LNCaP clone FGC (cell line): ENCODE data around the gene CNTD1.

Source experiments
- DNase-seq: peaks from one replicate; pipeline ENCODE4 v3.0.0-alpha.2; 2011; ENCODE audit warnings: low read depth
- H3K4me3 ChIP-seq: 2 replicates; pipeline ENCODE4 v1.5.1; 2011; ENCODE audit warnings: mild to moderate bottlenecking, low read depth, low read length, control low read depth
- CTCF ChIP-seq: IDR thresholded peaks from 2 replicates; pipeline ENCODE4 v1.5.1; 2012; ENCODE audit warnings: mild to moderate bottlenecking; ENCODE audit not compliant: control insufficient read depth, insufficient read depth; ENCODE audit errors: extremely low read depth

CNTD1 gene

GRCh38 chr17:42841975-42842685 is 43.5 kb downstream of the CNTD1 start:
- DNase-seq, result no peak
- no peak for TF ChIP-seq CTCF
- no peak overlapping the region for H3K4me3 ChIP-seq

- peak; percentile 99 for TF ChIP-seq CTCF
- peak; percentile 31 for DNase-seq
- H3K4me3 ChIP-seq, result no peak overlapping the region
Observed at GRCh38 chr17:42843358-42843934, 44.8 kb downstream of the CNTD1 start.

- H3K4me3 ChIP-seq, result no peak within 1 kb of the TSS
- no peak for TF ChIP-seq CTCF
- no peak for DNase-seq
Observed at GRCh38 chr17:42844271-42844670, 45.6 kb downstream of the CNTD1 start, which contains the start of gene AOC2. Gene AOC2 (plus strand): TSS chr17:42844580. CDS start chr17:42844627, 47 bp downstream.

- no peak overlapping the region for H3K4me3 ChIP-seq
- no peak for DNase-seq
- no peak for TF ChIP-seq CTCF
Observed at GRCh38 chr17:42844761-42845555, 46.3 kb downstream of the CNTD1 start.

GRCh38 chr17:42845556-42845917 is 46.9 kb downstream of the CNTD1 start:
- no peak overlapping the region for H3K4me3 ChIP-seq
- no peak for TF ChIP-seq CTCF
- DNase-seq, result no peak

GRCh38 chr17:42845918-42846593 is 47.4 kb downstream of the CNTD1 start:
- H3K4me3 ChIP-seq, result no peak overlapping the region
- no peak for DNase-seq
- no peak for TF ChIP-seq CTCF
